BJ (cell line): ENCODE data around the gene NRG3. TPM values are rescaled to one million over a fixed set of nuclear protein-coding genes. Genes with fewer than 3 reads are reported as not detected.

Experiments
- CTCF ChIA-PET: fragments of 350-600 bp; formaldehyde crosslinking; extraction: SDS; loops from one replicate; lab custom pipeline; 2021; ENCODE audit warnings: antibody characterized with exemption, inconsistent platforms; lab: Yijun Ruan, JAX
- POLR2A ChIA-PET: fragments of 300-600 bp; sonication (Branson Sonifier 250); formaldehyde crosslinking; extraction: SDS; loops from one replicate; lab custom pipeline; 2021; ENCODE audit warnings: antibody characterized with exemption; lab: Charles Lee
- DNase-seq: peaks from one replicate; pipeline ENCODE4 v3.0.0-alpha.2; 2011; ENCODE audit warnings: low read depth
- H3K27me3 ChIP-seq: 2 replicates; pipeline ENCODE4 v1.6.0; 2011; ENCODE audit warnings: low read length; ENCODE audit not compliant: control insufficient read depth, insufficient read depth
- H3K36me3 ChIP-seq: 2 replicates; pipeline ENCODE4 v1.5.1; 2011; ENCODE audit warnings: low read length; ENCODE audit not compliant: control insufficient read depth, insufficient read depth
- H3K4me3 ChIP-seq: 2 replicates; pipeline ENCODE4 v1.5.1; 2011; ENCODE audit warnings: low read depth, mild to moderate bottlenecking, control low read depth, low read length
- CTCF ChIP-seq: IDR thresholded peaks from 2 replicates; pipeline ENCODE4 v1.5.1; 2011; ENCODE audit warnings: low read depth, mild to moderate bottlenecking, control low read depth, inconsistent platforms, low read length, moderate library complexity; ENCODE audit not compliant: insufficient read depth
- polyA plus RNA-seq: library from polyadenylated mRNA; depleted of rRNA; stranded (reverse); fragments of >200 nt; gene quantifications from 2 replicates; pipeline ENCODE4 v1.2.3, GENCODE V29; 2011

Gene NRG3
- polyA plus RNA-seq, 1 experiment, result not detected

GRCh38 chr10:82880776-82881290 is 1005.8 kb downstream of the NRG3 start:
- CTCF ChIA-PET, result no interaction called here
- POLR2A ChIA-PET, result no interaction called here
- no peak for DNase-seq
- H3K36me3 ChIP-seq, result no peaks in the 10 kb centered on the region
- H3K27me3 ChIP-seq, result no peaks in the 10 kb centered on the region
- no peak overlapping the region for H3K4me3 ChIP-seq
- TF ChIP-seq CTCF, result no peak

- CTCF ChIA-PET, result no interaction called here
- no peaks in the 10 kb centered on the region for H3K27me3 ChIP-seq
- TF ChIP-seq CTCF, result no peak
- no peaks in the 10 kb centered on the region for H3K36me3 ChIP-seq
- POLR2A ChIA-PET, result no interaction called here
- DNase-seq, result no peak
- no peak overlapping the region for H3K4me3 ChIP-seq
These were observed 1007.7 kb downstream of the NRG3 start for GRCh38 chr10:82882722-82883121.

- TF ChIP-seq CTCF, result no peak
- Histone ChIP-seq H3K4me3 (no peak overlapping the region), H3K27me3 (no peaks in the 10 kb centered on the region), H3K36me3 (no peaks in the 10 kb centered on the region)
- POLR2A ChIA-PET, result no interaction called here
- DNase-seq, result no peak
- CTCF ChIA-PET, result interaction anchor here (0.6 kb wide), 1 partner anchor 13 kb away, joined by 3 read pairs; no protein-coding TSS in a partner anchor
These were observed 1008.6 kb downstream of the NRG3 start for GRCh38 chr10:82883603-82884002.

GRCh38 chr10:82887488-82887887 is 1012.5 kb downstream of the NRG3 start:
- ChIA-PET CTCF (interaction anchor here (0.8 kb wide), 1 partner anchor 10 kb away, joined by 3 read pairs; no protein-coding TSS in a partner anchor), POLR2A (no interaction called here)
- no peaks in the 10 kb centered on the region for H3K27me3 ChIP-seq
- no peak for TF ChIP-seq CTCF
- H3K4me3 ChIP-seq, result no peak overlapping the region
- no peak for DNase-seq
- H3K36me3 ChIP-seq, result no peaks in the 10 kb centered on the region

- H3K27me3 ChIP-seq, result no peaks in the 10 kb centered on the region
- H3K4me3 ChIP-seq, result no peak overlapping the region
- no peak for DNase-seq
- TF ChIP-seq CTCF, result no peak
- no peaks in the 10 kb centered on the region for H3K36me3 ChIP-seq
- ChIA-PET CTCF (interaction anchor here (0.6 kb wide), 1 partner anchor 84 kb away, joined by 5 read pairs; no protein-coding TSS in a partner anchor), POLR2A (no interaction called here)
These were observed 1013.9 kb downstream of the NRG3 start for GRCh38 chr10:82888809-82889455.
